ENCODE measurements around the gene SLC2A14. TPM values are rescaled to one million over a fixed set of nuclear protein-coding genes. Genes with fewer than 3 reads are reported as not detected.
"Not testable (repeated sequence)": the region's sequence is repeated elsewhere in the genome, so short reads cannot be mapped to it uniquely, and the experiment has no call there.

SLC2A14 gene
- total RNA-seq, 1 donor from 2014 or later = 2.8 TPM

- Mint-ChIP-seq H3K4me1 (ENCODE audit: low read depth, unreplicated experiment) (no peaks in the 10 kb centered on the region), H3K4me3 (ENCODE audit: unreplicated experiment) (no peak overlapping the region), H3K27me3 (ENCODE audit: low read depth, unreplicated experiment) (no peaks in the 10 kb centered on the region), H3K9me3 (ENCODE audit: unreplicated experiment) (no peaks in the 10 kb centered on the region), H3K27ac (ENCODE audit: unreplicated experiment) (no peak overlapping the region), H3K36me3 (ENCODE audit: low read depth, unreplicated experiment) (peaks cover 3% of the 10 kb centered on the region)
- Histone ChIP-seq H3K27me3 (ENCODE audit: insufficient read depth, low read length) (no peaks in the 10 kb centered on the region), H3K4me1 (ENCODE audit: insufficient read depth, low read length) (no peaks in the 10 kb centered on the region), H2AFZ (ENCODE audit: low read depth, low read length) (peak overlapping the region; percentile 71), H3K79me2 (ENCODE audit: insufficient read depth, low read length) (no peaks in the 10 kb centered on the region), H3K9ac (ENCODE audit: low read length) (peak overlapping the region; percentile 38), H3K36me3 (ENCODE audit: insufficient read depth, low read length) (peaks cover 3% of the 10 kb centered on the region), H3K9me3 (ENCODE audit: insufficient read depth, low read depth, low read length) (no peaks in the 10 kb centered on the region), H4K20me1 (ENCODE audit: insufficient read depth, low read length) (peaks cover 13% of the 10 kb centered on the region), H3K4me2 (ENCODE audit: low read length) (peak overlapping the region; percentile 69), H3K4me3 (ENCODE audit: insufficient read depth, low read depth, low read length) (no peak overlapping the region), H3K27ac (ENCODE audit: low read depth, low read length) (no peak overlapping the region)
- DNase-seq (ENCODE audit: low read depth) (peak; percentile 28), FAIRE-seq (no peak)
- TF ChIP-seq EZH2 (IDR thresholded peaks at IDR 0.05; ENCODE audit: insufficient read depth, low read length) (no peak), CTCF (IDR thresholded peaks at IDR 0.05; ENCODE audit: insufficient read depth, low read depth, low read length) (no peak)
These were observed 43.1 kb upstream of the SLC2A14 start for GRCh38 chr12:7915661-7916403.

- not testable (repeated sequence) for H4K20me1 ChIP-seq (ENCODE audit: insufficient read depth, low read length); H3K36me3 Mint-ChIP-seq (ENCODE audit: low read depth, unreplicated experiment); H3K27me3 Mint-ChIP-seq (ENCODE audit: low read depth, unreplicated experiment); H3K27me3 ChIP-seq (ENCODE audit: insufficient read depth, low read length); H2AFZ ChIP-seq (ENCODE audit: low read depth, low read length); H3K4me1 ChIP-seq (ENCODE audit: insufficient read depth, low read length); H3K9ac ChIP-seq (ENCODE audit: low read length); FAIRE-seq; H3K9me3 Mint-ChIP-seq (ENCODE audit: unreplicated experiment); H3K9me3 ChIP-seq (ENCODE audit: insufficient read depth, low read depth, low read length); H3K4me2 ChIP-seq (ENCODE audit: low read length); H3K79me2 ChIP-seq (ENCODE audit: insufficient read depth, low read length); H3K27ac ChIP-seq (ENCODE audit: low read depth, low read length); H3K4me3 Mint-ChIP-seq (ENCODE audit: unreplicated experiment); H3K4me3 ChIP-seq (ENCODE audit: insufficient read depth, low read depth, low read length); H3K4me1 Mint-ChIP-seq (ENCODE audit: low read depth, unreplicated experiment); H3K36me3 ChIP-seq (ENCODE audit: insufficient read depth, low read length); DNase-seq (ENCODE audit: low read depth); H3K27ac Mint-ChIP-seq (ENCODE audit: unreplicated experiment)
These were observed 37.4 kb upstream of the SLC2A14 start for GRCh38 chr12:7910106-7910505.

- DNase-seq (ENCODE audit: low read depth) (peak; percentile 31), FAIRE-seq (no peak)
- H3K9me3 ChIP-seq (ENCODE audit: insufficient read depth, low read depth, low read length) = no peaks in the 10 kb centered on the region
- no peak overlapping the region for H3K27ac Mint-ChIP-seq (ENCODE audit: unreplicated experiment)
- no peak overlapping the region for H3K9ac ChIP-seq (ENCODE audit: low read length)
- no peaks in the 10 kb centered on the region for H3K36me3 Mint-ChIP-seq (ENCODE audit: low read depth, unreplicated experiment)
- peaks cover 10% of the 10 kb centered on the region for H3K4me1 Mint-ChIP-seq (ENCODE audit: low read depth, unreplicated experiment)
- TF ChIP-seq EZH2 (IDR thresholded peaks at IDR 0.05; ENCODE audit: insufficient read depth, low read length) (no peak), CTCF (IDR thresholded peaks at IDR 0.05; ENCODE audit: insufficient read depth, low read depth, low read length) (peak; percentile 52)
- H3K27me3 ChIP-seq (ENCODE audit: insufficient read depth, low read length) = no peaks in the 10 kb centered on the region
- H3K9me3 Mint-ChIP-seq (ENCODE audit: unreplicated experiment) = no peaks in the 10 kb centered on the region
- H3K79me2 ChIP-seq (ENCODE audit: insufficient read depth, low read length) = no peaks in the 10 kb centered on the region
- H2AFZ ChIP-seq (ENCODE audit: low read depth, low read length) = no peak overlapping the region
- H3K27ac ChIP-seq (ENCODE audit: low read depth, low read length) = no peak overlapping the region
- H3K4me3 Mint-ChIP-seq (ENCODE audit: unreplicated experiment) = no peak overlapping the region
- H3K4me2 ChIP-seq (ENCODE audit: low read length) = no peak overlapping the region
- no peaks in the 10 kb centered on the region for H3K27me3 Mint-ChIP-seq (ENCODE audit: low read depth, unreplicated experiment)
- H3K36me3 ChIP-seq (ENCODE audit: insufficient read depth, low read length) = no peaks in the 10 kb centered on the region
- H4K20me1 ChIP-seq (ENCODE audit: insufficient read depth, low read length) = no peaks in the 10 kb centered on the region
- peaks cover 12% of the 10 kb centered on the region for H3K4me1 ChIP-seq (ENCODE audit: insufficient read depth, low read length)
- no peak overlapping the region for H3K4me3 ChIP-seq (ENCODE audit: insufficient read depth, low read depth, low read length)
These were observed 34.3 kb upstream of the SLC2A14 start for GRCh38 chr12:7907009-7907408.

- peak overlapping the region; percentile 89 for H3K27ac Mint-ChIP-seq (ENCODE audit: unreplicated experiment)
- FAIRE-seq; H3K79me2 ChIP-seq (ENCODE audit: insufficient read depth, low read length); H3K36me3 ChIP-seq (ENCODE audit: insufficient read depth, low read length); H3K4me2 ChIP-seq (ENCODE audit: low read length); H3K27me3 Mint-ChIP-seq (ENCODE audit: low read depth, unreplicated experiment); H4K20me1 ChIP-seq (ENCODE audit: insufficient read depth, low read length); H3K9me3 Mint-ChIP-seq (ENCODE audit: unreplicated experiment); H3K4me1 Mint-ChIP-seq (ENCODE audit: low read depth, unreplicated experiment); H3K27ac ChIP-seq (ENCODE audit: low read depth, low read length); H3K4me3 ChIP-seq (ENCODE audit: insufficient read depth, low read depth, low read length); H3K27me3 ChIP-seq (ENCODE audit: insufficient read depth, low read length); DNase-seq (ENCODE audit: low read depth); H2AFZ ChIP-seq (ENCODE audit: low read depth, low read length); H3K9ac ChIP-seq (ENCODE audit: low read length); H3K9me3 ChIP-seq (ENCODE audit: insufficient read depth, low read depth, low read length); H3K36me3 Mint-ChIP-seq (ENCODE audit: low read depth, unreplicated experiment): not testable (repeated sequence)
- peaks cover 12% of the 10 kb centered on the region for H3K4me1 ChIP-seq (ENCODE audit: insufficient read depth, low read length)
- H3K4me3 Mint-ChIP-seq (ENCODE audit: unreplicated experiment) = peak overlapping the region; percentile 47
These were observed 33.6 kb upstream of the SLC2A14 start for GRCh38 chr12:7906303-7906702.
